ENCODE measurements around the gene CDK12. TPM values are rescaled to one million over a fixed set of nuclear protein-coding genes. Genes with fewer than 3 reads are reported as not detected.

Gene CDK12
- total and polyA plus RNA-seq, 9 of the 15 experiments (the other 6 are each of a cell fraction or from before 2014, with no cell fraction given): 3.4 to 65.6 (median 36.8) TPM

DNA sequence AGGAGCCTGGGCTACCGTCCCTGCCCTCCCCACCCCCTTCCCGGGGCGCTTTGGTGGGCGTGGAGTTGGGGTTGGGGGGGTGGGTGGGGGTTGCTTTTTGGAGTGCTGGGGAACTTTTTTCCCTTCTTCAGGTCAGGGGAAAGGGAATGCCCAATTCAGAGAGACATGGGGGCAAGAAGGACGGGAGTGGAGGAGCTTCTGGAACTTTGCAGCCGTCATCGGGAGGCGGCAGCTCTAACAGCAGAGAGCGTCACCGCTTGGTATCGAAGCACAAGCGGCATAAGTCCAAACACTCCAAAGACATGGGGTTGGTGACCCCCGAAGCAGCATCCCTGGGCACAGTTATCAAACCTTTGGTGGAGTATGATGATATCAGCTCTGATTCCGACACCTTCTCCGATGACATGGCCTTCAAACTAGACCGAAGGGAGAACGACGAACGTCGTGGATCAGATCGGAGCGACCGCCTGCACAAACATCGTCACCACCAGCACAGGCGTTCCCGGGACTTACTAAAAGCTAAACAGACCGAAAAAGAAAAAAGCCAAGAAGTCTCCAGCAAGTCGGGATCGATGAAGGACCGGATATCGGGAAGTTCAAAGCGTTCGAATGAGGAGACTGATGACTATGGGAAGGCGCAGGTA, 762 bp downstream of the CDK12 start (continued):
- TF ChIP-seq, protein P1, sequence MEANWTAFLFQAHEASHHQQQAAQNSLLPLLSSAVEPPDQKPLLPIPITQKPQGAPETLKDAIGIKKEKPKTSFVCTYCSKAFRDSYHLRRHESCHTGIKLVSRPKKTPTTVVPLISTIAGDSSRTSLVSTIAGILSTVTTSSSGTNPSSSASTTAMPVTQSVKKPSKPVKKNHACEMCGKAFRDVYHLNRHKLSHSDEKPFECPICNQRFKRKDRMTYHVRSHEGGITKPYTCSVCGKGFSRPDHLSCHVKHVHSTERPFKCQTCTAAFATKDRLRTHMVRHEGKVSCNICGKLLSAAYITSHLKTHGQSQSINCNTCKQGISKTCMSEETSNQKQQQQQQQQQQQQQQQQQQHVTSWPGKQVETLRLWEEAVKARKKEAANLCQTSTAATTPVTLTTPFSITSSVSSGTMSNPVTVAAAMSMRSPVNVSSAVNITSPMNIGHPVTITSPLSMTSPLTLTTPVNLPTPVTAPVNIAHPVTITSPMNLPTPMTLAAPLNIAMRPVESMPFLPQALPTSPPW (CRISPR knock-in tag; IDR thresholded peaks at IDR 0.05): 0 out of 2 replicates have a peak, but pooled peaks have one; percentile 0
- no peak for TF ChIP-seq ZNF699 (CRISPR knock-in tag; IDR thresholded peaks at IDR 0.05; ENCODE audit: insufficient replicate concordance)
- TF ChIP-seq SRSF7 (optimal IDR thresholded peaks at IDR 0.05; ENCODE audit: low read depth, low read length): no peak
- no peak for TF ChIP-seq TAF9B (IDR thresholded peaks at IDR 0.05; ENCODE audit: partially characterized antibody)
- TF ChIP-seq, protein P2, sequence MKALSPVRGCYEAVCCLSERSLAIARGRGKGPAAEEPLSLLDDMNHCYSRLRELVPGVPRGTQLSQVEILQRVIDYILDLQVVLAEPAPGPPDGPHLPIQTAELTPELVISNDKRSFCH (CRISPR knock-in tag; IDR thresholded peaks at IDR 0.05): no peak
- TF ChIP-seq, protein P2 (tag; IDR thresholded peaks at IDR 0.05): no peak
- no peak for TF ChIP-seq KDM1A (IDR thresholded peaks at IDR 0.05)
- peak; percentile 33; the same call in 1 of the 2 replicates for TF ChIP-seq CREM (IDR thresholded peaks at IDR 0.05; ENCODE audit: low read depth)
- TF ChIP-seq POLR3G (IDR thresholded peaks at IDR 0.05; ENCODE audit: extremely low read depth, insufficient read length, insufficient replicate concordance): no peak
- peak; percentile 21 for TF ChIP-seq RBBP5 (IDR thresholded peaks at IDR 0.05; ENCODE audit: borderline replicate concordance, insufficient read depth, low read length, poor library complexity, severe bottlenecking)
- TF ChIP-seq ZNF717 (CRISPR knock-in tag; IDR thresholded peaks at IDR 0.05): no peak
- TF ChIP-seq SREBF1 (IDR thresholded peaks at IDR 0.05; ENCODE audit: borderline replicate concordance, low read depth, low read length): no peak
- TF ChIP-seq, protein P3, sequence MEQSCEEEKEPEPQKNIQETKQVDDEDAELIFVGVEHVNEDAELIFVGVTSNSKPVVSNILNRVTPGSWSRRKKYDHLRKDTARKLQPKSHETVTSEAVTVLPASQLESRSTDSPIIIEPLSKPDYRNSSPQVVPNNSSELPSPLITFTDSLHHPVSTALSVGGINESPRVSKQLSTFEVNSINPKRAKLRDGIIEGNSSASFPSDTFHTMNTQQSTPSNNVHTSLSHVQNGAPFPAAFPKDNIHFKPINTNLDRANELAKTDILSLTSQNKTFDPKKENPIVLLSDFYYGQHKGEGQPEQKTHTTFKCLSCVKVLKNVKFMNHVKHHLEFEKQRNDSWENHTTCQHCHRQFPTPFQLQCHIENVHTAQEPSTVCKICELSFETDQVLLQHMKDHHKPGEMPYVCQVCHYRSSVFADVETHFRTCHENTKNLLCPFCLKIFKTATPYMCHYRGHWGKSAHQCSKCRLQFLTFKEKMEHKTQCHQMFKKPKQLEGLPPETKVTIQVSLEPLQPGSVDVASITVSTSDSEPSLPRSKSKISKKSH (CRISPR knock-in tag; IDR thresholded peaks at IDR 0.05): no peak
- TF ChIP-seq COPS2 (conservative IDR thresholded peaks at IDR 0.05): no peak
- no peak for TF ChIP-seq IRF2 (CRISPR knock-in tag; IDR thresholded peaks at IDR 0.05)
- TF ChIP-seq ZC3H11A (IDR thresholded peaks at IDR 0.05; ENCODE audit: low read depth, low read length): no peak
- TF ChIP-seq GABPA (tag; conservative IDR thresholded peaks at IDR 0.05; ENCODE audit: low read depth): no peak
- TF ChIP-seq, protein P4, sequence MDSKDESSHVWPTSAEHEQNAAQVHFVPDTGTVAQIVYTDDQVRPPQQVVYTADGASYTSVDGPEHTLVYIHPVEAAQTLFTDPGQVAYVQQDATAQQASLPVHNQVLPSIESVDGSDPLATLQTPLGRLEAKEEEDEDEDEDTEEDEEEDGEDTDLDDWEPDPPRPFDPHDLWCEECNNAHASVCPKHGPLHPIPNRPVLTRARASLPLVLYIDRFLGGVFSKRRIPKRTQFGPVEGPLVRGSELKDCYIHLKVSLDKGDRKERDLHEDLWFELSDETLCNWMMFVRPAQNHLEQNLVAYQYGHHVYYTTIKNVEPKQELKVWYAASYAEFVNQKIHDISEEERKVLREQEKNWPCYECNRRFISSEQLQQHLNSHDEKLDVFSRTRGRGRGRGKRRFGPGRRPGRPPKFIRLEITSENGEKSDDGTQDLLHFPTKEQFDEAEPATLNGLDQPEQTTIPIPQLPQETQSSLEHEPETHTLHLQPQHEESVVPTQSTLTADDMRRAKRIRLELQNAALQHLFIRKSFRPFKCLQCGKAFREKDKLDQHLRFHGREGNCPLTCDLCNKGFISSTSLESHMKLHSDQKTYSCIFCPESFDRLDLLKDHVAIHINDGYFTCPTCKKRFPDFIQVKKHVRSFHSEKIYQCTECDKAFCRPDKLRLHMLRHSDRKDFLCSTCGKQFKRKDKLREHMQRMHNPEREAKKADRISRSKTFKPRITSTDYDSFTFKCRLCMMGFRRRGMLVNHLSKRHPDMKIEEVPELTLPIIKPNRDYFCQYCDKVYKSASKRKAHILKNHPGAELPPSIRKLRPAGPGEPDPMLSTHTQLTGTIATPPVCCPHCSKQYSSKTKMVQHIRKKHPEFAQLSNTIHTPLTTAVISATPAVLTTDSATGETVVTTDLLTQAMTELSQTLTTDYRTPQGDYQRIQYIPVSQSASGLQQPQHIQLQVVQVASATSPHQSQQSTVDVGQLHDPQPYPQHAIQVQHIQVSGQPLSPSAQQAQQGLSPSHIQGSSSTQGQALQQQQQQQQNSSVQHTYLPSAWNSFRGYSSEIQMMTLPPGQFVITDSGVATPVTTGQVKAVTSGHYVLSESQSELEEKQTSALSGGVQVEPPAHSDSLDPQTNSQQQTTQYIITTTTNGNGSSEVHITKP (IDR thresholded peaks at IDR 0.05; ENCODE audit: partially characterized antibody): no peak
- TF ChIP-seq ZEB2 (IDR thresholded peaks at IDR 0.05): no peak
- TF ChIP-seq, protein P5, sequence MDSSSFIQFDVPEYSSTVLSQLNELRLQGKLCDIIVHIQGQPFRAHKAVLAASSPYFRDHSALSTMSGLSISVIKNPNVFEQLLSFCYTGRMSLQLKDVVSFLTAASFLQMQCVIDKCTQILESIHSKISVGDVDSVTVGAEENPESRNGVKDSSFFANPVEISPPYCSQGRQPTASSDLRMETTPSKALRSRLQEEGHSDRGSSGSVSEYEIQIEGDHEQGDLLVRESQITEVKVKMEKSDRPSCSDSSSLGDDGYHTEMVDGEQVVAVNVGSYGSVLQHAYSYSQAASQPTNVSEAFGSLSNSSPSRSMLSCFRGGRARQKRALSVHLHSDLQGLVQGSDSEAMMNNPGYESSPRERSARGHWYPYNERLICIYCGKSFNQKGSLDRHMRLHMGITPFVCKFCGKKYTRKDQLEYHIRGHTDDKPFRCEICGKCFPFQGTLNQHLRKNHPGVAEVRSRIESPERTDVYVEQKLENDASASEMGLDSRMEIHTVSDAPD (CRISPR knock-in tag; IDR thresholded peaks at IDR 0.05): no peak

Data from K562 (cell line).